ENCODE results near the gene BIK.
A peak's percentile ranks its signal among the peaks of the same experiment; 100 is the strongest.

DNA sequence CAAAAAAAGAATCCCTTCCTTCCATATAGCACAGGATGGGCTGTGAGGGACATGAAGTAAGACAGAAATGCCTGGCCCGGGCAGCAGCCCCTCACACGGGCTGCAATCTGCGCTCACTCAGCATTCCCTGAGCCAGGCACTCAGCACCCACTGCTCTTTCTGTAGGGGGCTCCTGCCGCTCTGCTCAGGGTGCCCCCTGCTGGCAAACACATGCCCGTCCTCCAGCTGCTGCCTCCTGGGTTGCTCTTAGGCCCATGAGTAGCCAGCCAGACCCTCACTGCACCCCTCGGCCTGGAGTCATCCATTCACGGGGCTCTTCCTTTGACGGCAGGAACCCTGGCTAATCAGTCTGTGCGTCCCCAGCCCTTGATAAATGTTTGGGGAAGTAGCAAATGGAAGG, 25.7 kb downstream of the BIK start:
- TF ChIP-seq, protein P1, sequence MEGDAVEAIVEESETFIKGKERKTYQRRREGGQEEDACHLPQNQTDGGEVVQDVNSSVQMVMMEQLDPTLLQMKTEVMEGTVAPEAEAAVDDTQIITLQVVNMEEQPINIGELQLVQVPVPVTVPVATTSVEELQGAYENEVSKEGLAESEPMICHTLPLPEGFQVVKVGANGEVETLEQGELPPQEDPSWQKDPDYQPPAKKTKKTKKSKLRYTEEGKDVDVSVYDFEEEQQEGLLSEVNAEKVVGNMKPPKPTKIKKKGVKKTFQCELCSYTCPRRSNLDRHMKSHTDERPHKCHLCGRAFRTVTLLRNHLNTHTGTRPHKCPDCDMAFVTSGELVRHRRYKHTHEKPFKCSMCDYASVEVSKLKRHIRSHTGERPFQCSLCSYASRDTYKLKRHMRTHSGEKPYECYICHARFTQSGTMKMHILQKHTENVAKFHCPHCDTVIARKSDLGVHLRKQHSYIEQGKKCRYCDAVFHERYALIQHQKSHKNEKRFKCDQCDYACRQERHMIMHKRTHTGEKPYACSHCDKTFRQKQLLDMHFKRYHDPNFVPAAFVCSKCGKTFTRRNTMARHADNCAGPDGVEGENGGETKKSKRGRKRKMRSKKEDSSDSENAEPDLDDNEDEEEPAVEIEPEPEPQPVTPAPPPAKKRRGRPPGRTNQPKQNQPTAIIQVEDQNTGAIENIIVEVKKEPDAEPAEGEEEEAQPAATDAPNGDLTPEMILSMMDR (IDR thresholded peaks at IDR 0.05) = peak; percentile 77
- TF ChIP-seq ZFX (IDR thresholded peaks at IDR 0.05; ENCODE audit: borderline replicate concordance) = no peak
